Measurements from ENCODE around the gene MYO7B. TPM values are rescaled to one million over a fixed set of nuclear protein-coding genes. Genes with fewer than 3 reads are reported as not detected.
"Not testable (repeated sequence)": the region's sequence is repeated elsewhere in the genome, so short reads cannot be mapped to it uniquely, and the experiment has no call there.

Gene MYO7B
- total RNA-seq, 4 donors from 2014 or later: 214 to 1,039 (median 594) TPM

DNA sequence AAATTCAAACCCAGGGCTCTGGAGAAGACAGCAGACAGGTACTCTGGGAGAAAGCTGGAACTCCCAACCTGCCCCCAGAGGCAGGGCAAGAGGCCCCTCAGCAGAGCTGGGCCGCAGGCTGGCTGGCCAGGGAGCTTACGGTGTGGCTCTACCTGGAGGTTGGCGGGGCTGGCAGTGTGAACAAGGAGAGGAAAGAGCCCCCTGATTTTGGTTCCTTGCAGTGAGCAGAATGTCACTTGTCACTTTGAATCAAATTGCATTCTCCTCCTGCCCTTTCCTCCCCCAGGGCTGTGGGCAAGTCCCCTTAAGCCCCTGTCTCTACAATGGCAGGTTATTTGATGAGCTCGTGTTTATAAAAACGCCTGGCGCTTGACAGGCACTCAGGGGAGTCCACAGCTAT lies 32.6 kb downstream of the MYO7B start:
- Histone ChIP-seq H3K27ac (no peak overlapping the region), H3K9me3 (no peaks in the 10 kb centered on the region), H3K4me1 (no peaks in the 10 kb centered on the region), H3K27me3 (no peaks in the 10 kb centered on the region), H3K36me3 (peaks cover 0 to 57% (median 0%) of the 10 kb centered on the region in 3 donors), H3K4me3 (no peak overlapping the region)
- DNase-seq: peak in 1 of 3 donors; percentile 25
- TF ChIP-seq, protein P1, sequence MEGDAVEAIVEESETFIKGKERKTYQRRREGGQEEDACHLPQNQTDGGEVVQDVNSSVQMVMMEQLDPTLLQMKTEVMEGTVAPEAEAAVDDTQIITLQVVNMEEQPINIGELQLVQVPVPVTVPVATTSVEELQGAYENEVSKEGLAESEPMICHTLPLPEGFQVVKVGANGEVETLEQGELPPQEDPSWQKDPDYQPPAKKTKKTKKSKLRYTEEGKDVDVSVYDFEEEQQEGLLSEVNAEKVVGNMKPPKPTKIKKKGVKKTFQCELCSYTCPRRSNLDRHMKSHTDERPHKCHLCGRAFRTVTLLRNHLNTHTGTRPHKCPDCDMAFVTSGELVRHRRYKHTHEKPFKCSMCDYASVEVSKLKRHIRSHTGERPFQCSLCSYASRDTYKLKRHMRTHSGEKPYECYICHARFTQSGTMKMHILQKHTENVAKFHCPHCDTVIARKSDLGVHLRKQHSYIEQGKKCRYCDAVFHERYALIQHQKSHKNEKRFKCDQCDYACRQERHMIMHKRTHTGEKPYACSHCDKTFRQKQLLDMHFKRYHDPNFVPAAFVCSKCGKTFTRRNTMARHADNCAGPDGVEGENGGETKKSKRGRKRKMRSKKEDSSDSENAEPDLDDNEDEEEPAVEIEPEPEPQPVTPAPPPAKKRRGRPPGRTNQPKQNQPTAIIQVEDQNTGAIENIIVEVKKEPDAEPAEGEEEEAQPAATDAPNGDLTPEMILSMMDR (IDR thresholded peaks at IDR 0.05): no peak
- TF ChIP-seq POLR2A (IDR thresholded peaks at IDR 0.05): no peak

GRCh38 chr2:127569666-127570065 lies 34.2 kb downstream of the MYO7B start:
- TF ChIP-seq, protein P1 (IDR thresholded peaks at IDR 0.05): no peak
- TF ChIP-seq POLR2A (IDR thresholded peaks at IDR 0.05): no peak
- peaks cover 0 to 58% (median 0%) of the 10 kb centered on the region in 3 donors for H3K36me3 ChIP-seq
- no peak overlapping the region for H3K27ac ChIP-seq
- DNase-seq: peak in 1 of 3 donors; percentile 13
- no peak overlapping the region for H3K4me3 ChIP-seq
- H3K9me3 ChIP-seq: no peaks in the 10 kb centered on the region
- H3K4me1 ChIP-seq: no peaks in the 10 kb centered on the region
- H3K27me3 ChIP-seq: no peaks in the 10 kb centered on the region

GRCh38 chr2:127570282-127571250 lies 35.1 kb downstream of the MYO7B start:
- H3K27ac ChIP-seq: no peak overlapping the region

DNA sequence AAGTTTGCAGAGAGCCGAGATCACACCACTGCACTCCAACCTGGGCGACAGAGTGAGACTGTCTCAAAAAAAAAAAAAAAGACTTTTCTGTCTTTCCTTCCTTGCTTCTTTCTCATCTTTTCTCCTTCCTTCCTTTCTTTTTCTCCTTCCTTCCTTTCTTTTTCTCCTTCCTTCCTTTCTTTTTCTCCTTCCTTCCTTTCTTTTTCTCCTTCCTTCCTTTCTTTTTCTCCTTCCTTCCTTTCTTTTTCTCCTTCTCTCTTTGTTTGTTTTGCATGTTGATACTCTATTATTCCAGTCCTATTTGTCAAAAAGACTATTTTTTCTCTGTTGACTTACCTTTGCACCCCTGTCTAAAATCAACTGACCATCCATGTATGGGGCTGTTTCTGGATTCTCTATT lies 36.9 kb downstream of the MYO7B start:
- H3K9me3 ChIP-seq, H3K27me3 ChIP-seq, H3K4me3 ChIP-seq, DNase-seq, H3K27ac ChIP-seq: not testable (repeated sequence)
- peaks cover 0 to 13% (median 5%) of the 10 kb centered on the region in 4 donors for H3K4me1 ChIP-seq
- H3K36me3 ChIP-seq: peaks cover 0 to 54% (median 0%) of the 10 kb centered on the region in 3 donors

More at GRCh38 chr2:127570282-127571250, 35.1 kb downstream of the MYO7B start:
- Histone ChIP-seq H3K4me3 (no peak overlapping the region), H3K36me3 (peaks cover 0 to 56% (median 0%) of the 10 kb centered on the region in 3 donors), H3K9me3 (no peaks in the 10 kb centered on the region), H3K27me3 (no peaks in the 10 kb centered on the region), H3K4me1 (no peaks in the 10 kb centered on the region)
- TF ChIP-seq, protein P1 (IDR thresholded peaks at IDR 0.05): no peak
- TF ChIP-seq POLR2A (IDR thresholded peaks at IDR 0.05): no peak
- DNase-seq: peak in 1 of 3 donors; percentile 38

DNA sequence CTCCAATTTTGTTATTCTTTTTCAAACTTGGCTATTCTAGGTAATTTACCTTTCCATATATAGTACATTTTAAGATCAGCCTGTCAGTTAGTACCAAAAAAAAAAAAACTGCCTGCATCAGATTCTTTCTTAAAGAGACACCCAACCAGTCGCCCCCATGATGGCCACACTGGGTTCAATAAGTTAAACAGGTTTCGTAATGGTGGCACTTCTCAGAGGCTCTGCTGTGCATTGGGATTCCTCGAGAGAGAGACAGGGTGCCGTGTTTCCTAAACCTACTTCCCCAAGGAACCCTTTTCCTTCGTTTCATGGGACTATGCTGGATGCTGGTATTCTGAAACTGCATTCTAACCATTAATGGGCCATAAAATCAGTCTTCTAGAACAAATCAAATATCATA lies 37.4 kb downstream of the MYO7B start:
- peaks cover 0 to 13% (median 5%) of the 10 kb centered on the region in 4 donors for H3K4me1 ChIP-seq
- DNase-seq: peak in 1 of 3 donors; percentile 7
- no peak for TF ChIP-seq POLR2A (IDR thresholded peaks at IDR 0.05)
- TF ChIP-seq, protein P1 (IDR thresholded peaks at IDR 0.05): no peak
- no peak overlapping the region for H3K27ac ChIP-seq
- no peaks in the 10 kb centered on the region for H3K27me3 ChIP-seq
- H3K36me3 ChIP-seq: peaks cover 0 to 55% (median 0%) of the 10 kb centered on the region in 3 donors
- no peak overlapping the region for H3K4me3 ChIP-seq
- no peaks in the 10 kb centered on the region for H3K9me3 ChIP-seq

GRCh38 chr2:127573298-127573697 lies 37.8 kb downstream of the MYO7B start:
- Histone ChIP-seq H3K4me1 (peaks cover 0 to 13% (median 5%) of the 10 kb centered on the region in 4 donors), H3K27ac (no peak overlapping the region), H3K27me3 (no peaks in the 10 kb centered on the region), H3K36me3 (peaks cover 0 to 58% (median 0%) of the 10 kb centered on the region in 3 donors), H3K4me3 (no peak overlapping the region), H3K9me3 (no peaks in the 10 kb centered on the region)
- peak in 1 of 3 donors; percentile 25 for DNase-seq
- TF ChIP-seq, protein P1 (IDR thresholded peaks at IDR 0.05): no peak
- no peak for TF ChIP-seq POLR2A (IDR thresholded peaks at IDR 0.05)

All from Peyer's patch (tissue), 4 donors.